Upper lobe of left lung (tissue), 4 donors: ENCODE results near the gene SORCS1.

Source experiments
- POLR2A ChIP-seq, 4 donors: fragments of 450-650 bp; IDR thresholded peaks; one replicate each; pipeline ENCODE4 v1.5.1; 2016 to 2017; ENCODE audit warnings: antibody characterized with exemption in 4 of 4, mild to moderate bottlenecking in 2 of 4
- POLR2AphosphoS5 ChIP-seq, 2 donors: sonication (generic); formaldehyde crosslinking; IDR thresholded peaks; one replicate each; pipeline ENCODE4 v1.5.1; 2017; ENCODE audit warnings: antibody characterized with exemption in 2 of 2
- TF ChIP-seq, protein P1 (sequence below), 6 experiments: fragments of 450-650 bp in 4 of 6; fragments of 200-600 bp in 2 of 6; sonication (generic) in 2 of 6; IDR thresholded peaks; one replicate each; pipeline ENCODE4 v1.5.1; 2016 to 2019; ENCODE audit warnings: antibody characterized with exemption in 6 of 6

DNA sequence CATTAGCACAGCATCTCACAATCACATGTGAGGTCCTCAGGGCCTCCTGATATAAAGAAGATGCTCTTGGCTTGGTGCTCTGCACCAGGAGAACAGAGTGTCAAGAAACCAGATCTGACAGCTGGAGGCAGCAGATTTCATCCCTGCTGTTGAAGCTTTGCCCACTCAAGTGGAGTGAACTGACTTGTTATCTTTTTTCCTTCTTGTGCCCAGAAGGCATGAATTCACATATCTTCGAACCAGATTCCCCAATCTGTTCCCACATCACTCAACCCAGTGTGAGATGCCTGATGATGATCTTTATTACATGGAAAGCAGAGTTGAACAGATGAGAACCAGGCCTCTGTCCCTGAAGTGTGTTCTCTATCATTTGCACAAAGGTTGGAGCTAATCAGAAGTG, 521.0 kb downstream of the SORCS1 start:
- TF ChIP-seq, protein P1, sequence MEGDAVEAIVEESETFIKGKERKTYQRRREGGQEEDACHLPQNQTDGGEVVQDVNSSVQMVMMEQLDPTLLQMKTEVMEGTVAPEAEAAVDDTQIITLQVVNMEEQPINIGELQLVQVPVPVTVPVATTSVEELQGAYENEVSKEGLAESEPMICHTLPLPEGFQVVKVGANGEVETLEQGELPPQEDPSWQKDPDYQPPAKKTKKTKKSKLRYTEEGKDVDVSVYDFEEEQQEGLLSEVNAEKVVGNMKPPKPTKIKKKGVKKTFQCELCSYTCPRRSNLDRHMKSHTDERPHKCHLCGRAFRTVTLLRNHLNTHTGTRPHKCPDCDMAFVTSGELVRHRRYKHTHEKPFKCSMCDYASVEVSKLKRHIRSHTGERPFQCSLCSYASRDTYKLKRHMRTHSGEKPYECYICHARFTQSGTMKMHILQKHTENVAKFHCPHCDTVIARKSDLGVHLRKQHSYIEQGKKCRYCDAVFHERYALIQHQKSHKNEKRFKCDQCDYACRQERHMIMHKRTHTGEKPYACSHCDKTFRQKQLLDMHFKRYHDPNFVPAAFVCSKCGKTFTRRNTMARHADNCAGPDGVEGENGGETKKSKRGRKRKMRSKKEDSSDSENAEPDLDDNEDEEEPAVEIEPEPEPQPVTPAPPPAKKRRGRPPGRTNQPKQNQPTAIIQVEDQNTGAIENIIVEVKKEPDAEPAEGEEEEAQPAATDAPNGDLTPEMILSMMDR (IDR thresholded peaks at IDR 0.05) = no peak
- TF ChIP-seq POLR2A (IDR thresholded peaks at IDR 0.05) = no peak
- TF ChIP-seq POLR2AphosphoS5 (IDR thresholded peaks at IDR 0.05) = no peak
